Hepatocyte (in vitro differentiated cells): ENCODE results near the gene AEN.

Source experiments
- CTCF ChIP-seq: fragments of 200-600 bp; sonication (generic); IDR thresholded peaks from 2 replicates; pipeline ENCODE4 v1.5.1; 2016; ENCODE audit warnings: antibody characterized with exemption, mild to moderate bottlenecking; ENCODE audit not compliant: poor library complexity
- EZH2phosphoT487 ChIP-seq: fragments of 200-600 bp; sonication (generic); IDR thresholded peaks from one replicate; pipeline ENCODE4 v1.6.1; 2018; ENCODE audit warnings: antibody characterized with exemption, mild to moderate bottlenecking, low read depth, moderate library complexity; ENCODE audit not compliant: unreplicated experiment, severe bottlenecking

- TF ChIP-seq CTCF: no peak
- no peak for TF ChIP-seq EZH2phosphoT487
Observed at GRCh38 chr15:88616240-88616639, 4.9 kb upstream of the AEN start.
